ENCODE results near the gene NEB. TPM values are rescaled to one million over a fixed set of nuclear protein-coding genes. Genes with fewer than 3 reads are reported as not detected.

NEB gene
- total and polyA plus RNA-seq, 2 of the 4 experiments (the other 2 are of a cell fraction): under 0.01 TPM; not detected in 1

GRCh38 chr2:151609705-151610104, 124.6 kb downstream of the NEB start:
- ChIA-PET POLR2A (ENCODE audit: unreplicated experiment) (no interaction called here), CTCF (no interaction called here)
- H4K5ac ChIP-seq (ENCODE audit: low read depth, low read length): no peak overlapping the region
- H2AFZ ChIP-seq (replicated peaks; ENCODE audit: low read length, poor library complexity): no peak overlapping the region
- WGBS, 2 experiments (ENCODE audit: extremely low coverage in 2 of 2, insufficient read length in 1 of 2): 76% methylated on average over 3 of the region's 4 CpGs; no CpG with 5 or more reads in 1 of the 2 experiments
- H3K36me3 ChIP-seq (ENCODE audit: control insufficient read depth, insufficient read depth, low read length): no peaks in the 10 kb centered on the region
- H3K4me2 ChIP-seq (ENCODE audit: low read depth, low read length): no peak overlapping the region
- H4K91ac ChIP-seq (ENCODE audit: insufficient read depth, low read depth, low read length): no peak overlapping the region
- no peaks in the 10 kb centered on the region for H3K4me1 ChIP-seq (ENCODE audit: control insufficient read depth, insufficient read depth, low read length)
- ATAC-seq (ENCODE audit: low read depth) (no peak), DNase-seq (no peak)
- no peak overlapping the region for H3K27ac ChIP-seq (ENCODE audit: insufficient read depth, low read length)
- no peak overlapping the region for H2BK20ac ChIP-seq (ENCODE audit: low read depth, low read length)
- in situ Hi-C loops (cut with MboI; ENCODE audit: low sequenced_read_pairs) (no loop called here), intact Hi-C loops (cut with micrococcal nuclease) (no loop called here), dilution Hi-C loops (cut with HindIII; ENCODE audit: low sequenced_read_pairs, unreplicated experiment) (no loop called here)
- H3K14ac ChIP-seq (replicated peaks; ENCODE audit: low read depth, low read length): no peak overlapping the region
- H4K8ac ChIP-seq (ENCODE audit: low read depth in 2 of 2, low read length in 2 of 2): no peak overlapping the region
- no peaks in the 10 kb centered on the region for H3K79me1 ChIP-seq (ENCODE audit: low read depth in 1 of 2, low read length in 2 of 2)
- no peaks in the 10 kb centered on the region for H4K20me1 ChIP-seq (ENCODE audit: insufficient read depth, low read length)
- H3K4me3 ChIP-seq (ENCODE audit: insufficient read depth, low read depth, low read length): no peak overlapping the region
- H2BK120ac ChIP-seq (ENCODE audit: low read depth, low read length): no peak overlapping the region
- H3K56ac ChIP-seq (ENCODE audit: extremely low read depth, insufficient read depth, low read length): no peak overlapping the region
- no peak overlapping the region for H3K23ac ChIP-seq (ENCODE audit: low read depth, low read length)
- no peaks in the 10 kb centered on the region for H3K27me3 ChIP-seq (ENCODE audit: control insufficient read depth, insufficient read depth, low read length)
- H2AK5ac ChIP-seq (ENCODE audit: low read depth, low read length): no peak overlapping the region
- no peak overlapping the region for H3K18ac ChIP-seq (ENCODE audit: low read depth, low read length)
- no peak overlapping the region for H3K4ac ChIP-seq (ENCODE audit: low read depth, low read length)
- no peaks in the 10 kb centered on the region for H3K9me1 ChIP-seq (ENCODE audit: insufficient read depth, low read length)
- no peak overlapping the region for H2AK9ac ChIP-seq (replicated peaks; ENCODE audit: low read depth, low read length, poor library complexity)
- H2BK5ac ChIP-seq (ENCODE audit: low read depth, low read length, poor library complexity, severe bottlenecking): no peak overlapping the region
- no peak for TF ChIP-seq MXI1 (IDR thresholded peaks at IDR 0.05; ENCODE audit: borderline replicate concordance, low read depth, low read length)
- no peak for TF ChIP-seq POLR2A (IDR thresholded peaks at IDR 0.05; ENCODE audit: low read depth, low read length)
- TF ChIP-seq, protein P1, sequence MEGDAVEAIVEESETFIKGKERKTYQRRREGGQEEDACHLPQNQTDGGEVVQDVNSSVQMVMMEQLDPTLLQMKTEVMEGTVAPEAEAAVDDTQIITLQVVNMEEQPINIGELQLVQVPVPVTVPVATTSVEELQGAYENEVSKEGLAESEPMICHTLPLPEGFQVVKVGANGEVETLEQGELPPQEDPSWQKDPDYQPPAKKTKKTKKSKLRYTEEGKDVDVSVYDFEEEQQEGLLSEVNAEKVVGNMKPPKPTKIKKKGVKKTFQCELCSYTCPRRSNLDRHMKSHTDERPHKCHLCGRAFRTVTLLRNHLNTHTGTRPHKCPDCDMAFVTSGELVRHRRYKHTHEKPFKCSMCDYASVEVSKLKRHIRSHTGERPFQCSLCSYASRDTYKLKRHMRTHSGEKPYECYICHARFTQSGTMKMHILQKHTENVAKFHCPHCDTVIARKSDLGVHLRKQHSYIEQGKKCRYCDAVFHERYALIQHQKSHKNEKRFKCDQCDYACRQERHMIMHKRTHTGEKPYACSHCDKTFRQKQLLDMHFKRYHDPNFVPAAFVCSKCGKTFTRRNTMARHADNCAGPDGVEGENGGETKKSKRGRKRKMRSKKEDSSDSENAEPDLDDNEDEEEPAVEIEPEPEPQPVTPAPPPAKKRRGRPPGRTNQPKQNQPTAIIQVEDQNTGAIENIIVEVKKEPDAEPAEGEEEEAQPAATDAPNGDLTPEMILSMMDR (conservative IDR thresholded peaks at IDR 0.05; ENCODE audit: low read depth, low read length): no peak
- TF ChIP-seq MAZ (IDR thresholded peaks at IDR 0.05; ENCODE audit: borderline replicate concordance, low read depth, low read length): no peak
- no peak for TF ChIP-seq RFX5 (IDR thresholded peaks at IDR 0.05; ENCODE audit: low read depth, low read length)
- no peak for TF ChIP-seq ELK1 (IDR thresholded peaks at IDR 0.05; ENCODE audit: borderline replicate concordance, low read depth, low read length)
- TF ChIP-seq BHLHE40 (IDR thresholded peaks at IDR 0.05; ENCODE audit: low read depth, low read length): no peak
- no peak for TF ChIP-seq NFE2L2 (IDR thresholded peaks at IDR 0.05; ENCODE audit: low read depth, low read length)
- no peak for TF ChIP-seq RCOR1 (IDR thresholded peaks at IDR 0.05; ENCODE audit: insufficient replicate concordance, low read length)
- no peak for TF ChIP-seq MAFK (IDR thresholded peaks at IDR 0.05; ENCODE audit: low read depth, low read length)
- no peak for TF ChIP-seq CHD1 (IDR thresholded peaks at IDR 0.05; ENCODE audit: low read depth, low read length)
- TF ChIP-seq FOS (IDR thresholded peaks at IDR 0.05; ENCODE audit: low read depth, low read length): no peak
- no peak for TF ChIP-seq SMC3 (IDR thresholded peaks at IDR 0.05; ENCODE audit: low read depth, low read length)
- TF ChIP-seq CEBPB (IDR thresholded peaks at IDR 0.05; ENCODE audit: low read depth, low read length): no peak
- TF ChIP-seq RAD21 (IDR thresholded peaks at IDR 0.05; ENCODE audit: low read length): no peak
- TF ChIP-seq, protein P2, sequence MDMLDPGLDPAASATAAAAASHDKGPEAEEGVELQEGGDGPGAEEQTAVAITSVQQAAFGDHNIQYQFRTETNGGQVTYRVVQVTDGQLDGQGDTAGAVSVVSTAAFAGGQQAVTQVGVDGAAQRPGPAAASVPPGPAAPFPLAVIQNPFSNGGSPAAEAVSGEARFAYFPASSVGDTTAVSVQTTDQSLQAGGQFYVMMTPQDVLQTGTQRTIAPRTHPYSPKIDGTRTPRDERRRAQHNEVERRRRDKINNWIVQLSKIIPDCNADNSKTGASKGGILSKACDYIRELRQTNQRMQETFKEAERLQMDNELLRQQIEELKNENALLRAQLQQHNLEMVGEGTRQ (IDR thresholded peaks at IDR 0.05; ENCODE audit: low read depth, low read length): no peak
- H3K9ac ChIP-seq (ENCODE audit: low read depth, low read length): no peak overlapping the region
- no peak overlapping the region for H2BK15ac ChIP-seq (ENCODE audit: low read depth, low read length)
- BruUV-seq (replicated peaks): no TSS peak
- no peaks in the 10 kb centered on the region for H3K9me3 ChIP-seq (ENCODE audit: control insufficient read depth, insufficient read depth, low read length)

Data from IMR-90 (cell line).